Liver (tissue), 3 donors: ENCODE data around the gene BCKDHA.

Source experiments
- CTCF ChIP-seq: fragments of 150-350 bp; IDR thresholded peaks from 2 replicates; pipeline ENCODE4 v1.5.1; 2017; ENCODE audit warnings: improper control_type of control experiment, low read depth, low read length; ENCODE audit not compliant: missing input control
- GABPA ChIP-seq, 2 donors: IDR thresholded peaks in 1 of 2; conservative IDR thresholded peaks in 1 of 2; 2 replicates each; pipeline ENCODE4 v1.6.1; 2016; ENCODE audit warnings: antibody characterized with exemption in 2 of 2, mild to moderate bottlenecking in 1 of 2, moderate library complexity in 1 of 2
- donor health status: healthy.
- donor health status: healthy.

DNA sequence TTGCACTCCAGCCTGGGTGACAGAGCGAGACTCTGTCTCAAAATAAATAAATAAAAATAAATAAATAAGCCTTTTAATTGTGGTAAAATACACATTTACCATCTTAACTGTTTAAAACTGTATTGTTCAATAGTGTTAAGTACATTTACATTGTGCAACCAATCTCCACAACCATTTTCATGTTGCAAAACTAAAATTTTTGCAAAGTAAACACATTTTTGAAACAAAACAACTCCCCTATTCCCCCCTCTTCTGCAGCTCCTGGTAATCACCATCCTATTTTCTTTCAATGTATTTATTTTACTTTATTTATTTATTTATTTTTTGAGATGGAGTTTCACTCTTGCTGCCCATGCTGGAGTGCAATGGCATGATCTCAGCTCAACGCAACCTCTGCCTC is 27.8 kb upstream of the BCKDHA start:
- no peak for TF ChIP-seq GABPA (IDR thresholded peaks at IDR 0.05 in 1 of 2, conservative IDR thresholded peaks at IDR 0.05 in 1 of 2)
- no peak for TF ChIP-seq CTCF
